Stimulated activated CD4-positive, alpha-beta T cell treated with anti-CD3 and anti-CD28 coated beads, TNF-alpha, amount 100 ng/mL, for 48 hours (primary cell): ENCODE measurements around the gene RNASE9.
"Not testable (repeated sequence)": the region's sequence is repeated elsewhere in the genome, so short reads cannot be mapped to it uniquely, and the experiment has no call there.

Experiments used
- DNase-seq, 3 donors: peaks; one replicate each; pipeline ENCODE4 v3.0.0-alpha.2; 2020; ENCODE audit warnings: low read depth in 3 of 3

RNASE9 gene

GRCh38 chr14:20516921-20517320 lies 43.9 kb downstream of the RNASE9 start:
- no peak for DNase-seq

- DNase-seq, result no peak
Observed at GRCh38 chr14:20515846-20516245, 45.0 kb downstream of the RNASE9 start.

GRCh38 chr14:20512177-20512905 lies 48.5 kb downstream of the RNASE9 start:
- DNase-seq, result no peak

- DNase-seq, result no peak
Observed at GRCh38 chr14:20508367-20508766, 52.5 kb downstream of the RNASE9 start.

- DNase-seq, result not testable (repeated sequence)
Observed at GRCh38 chr14:20507537-20507936, 53.3 kb downstream of the RNASE9 start.

GRCh38 chr14:20506752-20507151 lies 54.1 kb downstream of the RNASE9 start:
- not testable (repeated sequence) for DNase-seq

GRCh38 chr14:20506276-20506675 lies 54.6 kb downstream of the RNASE9 start:
- not testable (repeated sequence) for DNase-seq
